Upper lobe of right lung (tissue), 1 donor: Measurements from ENCODE around the gene TMEM229B. TPM values are rescaled to one million over a fixed set of nuclear protein-coding genes. Genes with fewer than 3 reads are reported as not detected.

Experiments used
- ATAC-seq: fragments of 200-7000 bp; cut with Tn5 transposase; one replicate; pipeline ENCODE4 v1.9.1; 2020; ENCODE audit warnings: mild to moderate bottlenecking, moderate library complexity
- DNase-seq: peaks from one replicate; pipeline ENCODE4 v3.0.0-alpha.2; 2020
- H3K27ac ChIP-seq: fragments of 200-600 bp; one replicate; pipeline ENCODE4 v1.8.0; 2022
- H3K27me3 ChIP-seq: fragments of 200-600 bp; one replicate; pipeline ENCODE4 v1.8.0; 2022; ENCODE audit warnings: mild to moderate bottlenecking
- H3K36me3 ChIP-seq: fragments of 200-600 bp; one replicate; pipeline ENCODE4 v1.8.0; 2022
- H3K4me1 ChIP-seq: fragments of 200-600 bp; one replicate; pipeline ENCODE4 v1.8.0; 2022
- H3K4me3 ChIP-seq: fragments of 200-600 bp; one replicate; pipeline ENCODE4 v1.8.0; 2022; ENCODE audit warnings: mild to moderate bottlenecking
- H3K9me3 ChIP-seq: fragments of 200-600 bp; one replicate; pipeline ENCODE4 v1.8.0; 2022
- CTCF ChIP-seq: fragments of 200-600 bp; IDR thresholded peaks from one replicate; pipeline ENCODE4 v1.8.0; 2022; ENCODE audit warnings: antibody characterized with exemption
- intact Hi-C: fragments of 100-400 bp; cut with DNase I; formaldehyde crosslinking; loops from one replicate; pipeline ENCODE4 v1.11.0; 2022
- total RNA-seq: library from RNA; stranded (reverse); fragmentation: NEBNext Ultra II Directional; extraction: Animal tissue kit (Norgen Biotek cat#: 25700); gene quantifications from one replicate; pipeline ENCODE4 v1.2.1, GENCODE V29; 2021
- donor health status: DM: no; HTN: yes; CAD: no; lungs with severe emphysema.

Gene TMEM229B
- total RNA-seq, 1 donor from 2014 or later = 5.4 TPM

GRCh38 chr14:67526181-67526580 is 37.7 kb upstream of the TMEM229B start:
- intact Hi-C loops = no loop called here
- DNase-seq (no peak), ATAC-seq (no peak)
- H3K27me3 ChIP-seq = peaks cover 20% of the 10 kb centered on the region
- no peak overlapping the region for H3K4me3 ChIP-seq
- peaks cover 4% of the 10 kb centered on the region for H3K4me1 ChIP-seq
- H3K27ac ChIP-seq = no peak overlapping the region
- no peaks in the 10 kb centered on the region for H3K36me3 ChIP-seq
- no peak for TF ChIP-seq CTCF
- no peaks in the 10 kb centered on the region for H3K9me3 ChIP-seq

- no peak overlapping the region for H3K27ac ChIP-seq
- no peaks in the 10 kb centered on the region for H3K36me3 ChIP-seq
- no peak for DNase-seq
- peaks cover 4% of the 10 kb centered on the region for H3K4me1 ChIP-seq
- intact Hi-C loops = no loop called here
- no peak for ATAC-seq
- H3K27me3 ChIP-seq = peaks cover 20% of the 10 kb centered on the region
- no peak overlapping the region for H3K4me3 ChIP-seq
- no peaks in the 10 kb centered on the region for H3K9me3 ChIP-seq
- TF ChIP-seq CTCF = no peak
These were observed 36.9 kb upstream of the TMEM229B start for GRCh38 chr14:67525389-67525788.

- DNase-seq = no peak
- Histone ChIP-seq H3K27me3 (peaks cover 19% of the 10 kb centered on the region), H3K36me3 (no peaks in the 10 kb centered on the region), H3K27ac (no peak overlapping the region), H3K9me3 (no peaks in the 10 kb centered on the region), H3K4me1 (peaks cover 4% of the 10 kb centered on the region), H3K4me3 (no peak overlapping the region)
- ATAC-seq = no peak
- no peak for TF ChIP-seq CTCF
- intact Hi-C loops = no loop called here
These were observed 36.1 kb upstream of the TMEM229B start for GRCh38 chr14:67524634-67524963.

GRCh38 chr14:67523764-67524633 is 35.5 kb upstream of the TMEM229B start:
- H3K4me3 ChIP-seq = no peak overlapping the region
- ATAC-seq (peak; percentile 48), DNase-seq (no peak)
- no peak overlapping the region for H3K27ac ChIP-seq
- H3K36me3 ChIP-seq = no peaks in the 10 kb centered on the region
- no peaks in the 10 kb centered on the region for H3K9me3 ChIP-seq
- TF ChIP-seq CTCF = no peak
- H3K4me1 ChIP-seq = peaks cover 4% of the 10 kb centered on the region
- peaks cover 16% of the 10 kb centered on the region for H3K27me3 ChIP-seq
- intact Hi-C loops = no loop called here

- DNase-seq (no peak), ATAC-seq (no peak)
- Histone ChIP-seq H3K4me1 (peaks cover 4% of the 10 kb centered on the region), H3K36me3 (no peaks in the 10 kb centered on the region), H3K27ac (no peak overlapping the region), H3K9me3 (no peaks in the 10 kb centered on the region), H3K27me3 (peaks cover 16% of the 10 kb centered on the region), H3K4me3 (no peak overlapping the region)
- intact Hi-C loops = no loop called here
- TF ChIP-seq CTCF = no peak
These were observed 33.7 kb upstream of the TMEM229B start for GRCh38 chr14:67522270-67522669.
